ENCODE results near the gene EGLN3. TPM values are rescaled to one million over a fixed set of nuclear protein-coding genes. Genes with fewer than 3 reads are reported as not detected.

Gene EGLN3
- total and polyA plus RNA-seq, 2 of the 13 experiments (the other 11 are each of a cell fraction or from before 2014, with no cell fraction given) = 0.18 to 27.3 TPM

- TF ChIP-seq KIAA2018 (CRISPR knock-in tag; IDR thresholded peaks at IDR 0.05; ENCODE audit: borderline replicate concordance) = no peak
- no peak for TF ChIP-seq ZNF709 (CRISPR knock-in tag; IDR thresholded peaks at IDR 0.05)
- no peak for TF ChIP-seq SRSF4 (IDR thresholded peaks at IDR 0.05; ENCODE audit: low read depth, low read length, poor library complexity, severe bottlenecking)
- TF ChIP-seq, protein P1, sequence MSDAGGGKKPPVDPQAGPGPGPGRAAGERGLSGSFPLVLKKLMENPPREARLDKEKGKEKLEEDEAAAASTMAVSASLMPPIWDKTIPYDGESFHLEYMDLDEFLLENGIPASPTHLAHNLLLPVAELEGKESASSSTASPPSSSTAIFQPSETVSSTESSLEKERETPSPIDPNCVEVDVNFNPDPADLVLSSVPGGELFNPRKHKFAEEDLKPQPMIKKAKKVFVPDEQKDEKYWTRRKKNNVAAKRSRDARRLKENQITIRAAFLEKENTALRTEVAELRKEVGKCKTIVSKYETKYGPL (CRISPR knock-in tag; IDR thresholded peaks at IDR 0.05) = no peak
- no peak for TF ChIP-seq ATF2 (CRISPR knock-in tag; IDR thresholded peaks at IDR 0.05)
- no peak for TF ChIP-seq KDM6A (CRISPR knock-in tag; IDR thresholded peaks at IDR 0.05; ENCODE audit: low read depth)
- no peak for TF ChIP-seq RBM22 (optimal IDR thresholded peaks at IDR 0.05; ENCODE audit: low read length)
- no peak for TF ChIP-seq IRF9 (CRISPR knock-in tag; IDR thresholded peaks at IDR 0.05; ENCODE audit: borderline replicate concordance)
- TF ChIP-seq, protein P2, sequence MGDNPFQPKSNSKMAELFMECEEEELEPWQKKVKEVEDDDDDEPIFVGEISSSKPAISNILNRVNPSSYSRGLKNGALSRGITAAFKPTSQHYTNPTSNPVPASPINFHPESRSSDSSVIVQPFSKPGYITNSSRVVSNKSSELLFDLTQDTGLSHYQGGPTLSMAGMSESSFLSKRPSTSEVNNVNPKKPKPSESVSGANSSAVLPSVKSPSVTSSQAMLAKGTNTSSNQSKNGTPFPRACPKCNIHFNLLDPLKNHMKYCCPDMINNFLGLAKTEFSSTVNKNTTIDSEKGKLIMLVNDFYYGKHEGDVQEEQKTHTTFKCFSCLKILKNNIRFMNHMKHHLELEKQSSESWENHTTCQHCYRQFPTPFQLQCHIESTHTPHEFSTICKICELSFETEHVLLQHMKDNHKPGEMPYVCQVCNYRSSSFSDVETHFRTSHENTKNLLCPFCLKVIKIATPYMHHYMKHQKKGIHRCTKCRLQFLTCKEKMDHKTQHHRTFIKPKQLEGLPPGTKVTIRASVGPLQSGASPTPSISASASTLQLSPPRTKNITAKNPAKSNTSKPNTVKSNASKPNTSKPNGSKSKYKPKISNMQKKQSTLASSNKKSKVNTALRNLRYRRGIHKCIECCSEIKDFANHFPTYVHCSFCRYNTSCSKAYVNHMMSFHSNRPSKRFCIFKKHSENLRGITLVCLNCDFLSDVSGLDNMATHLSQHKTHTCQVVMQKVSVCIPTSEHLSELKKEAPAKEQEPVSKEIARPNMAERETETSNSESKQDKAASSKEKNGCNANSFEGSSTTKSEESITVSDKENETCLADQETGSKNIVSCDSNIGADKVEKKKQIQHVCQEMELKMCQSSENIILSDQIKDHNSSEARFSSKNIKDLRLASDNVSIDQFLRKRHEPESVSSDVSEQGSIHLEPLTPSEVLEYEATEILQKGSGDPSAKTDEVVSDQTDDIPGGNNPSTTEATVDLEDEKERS (CRISPR knock-in tag; IDR thresholded peaks at IDR 0.05) = no peak
- TF ChIP-seq, protein P3, sequence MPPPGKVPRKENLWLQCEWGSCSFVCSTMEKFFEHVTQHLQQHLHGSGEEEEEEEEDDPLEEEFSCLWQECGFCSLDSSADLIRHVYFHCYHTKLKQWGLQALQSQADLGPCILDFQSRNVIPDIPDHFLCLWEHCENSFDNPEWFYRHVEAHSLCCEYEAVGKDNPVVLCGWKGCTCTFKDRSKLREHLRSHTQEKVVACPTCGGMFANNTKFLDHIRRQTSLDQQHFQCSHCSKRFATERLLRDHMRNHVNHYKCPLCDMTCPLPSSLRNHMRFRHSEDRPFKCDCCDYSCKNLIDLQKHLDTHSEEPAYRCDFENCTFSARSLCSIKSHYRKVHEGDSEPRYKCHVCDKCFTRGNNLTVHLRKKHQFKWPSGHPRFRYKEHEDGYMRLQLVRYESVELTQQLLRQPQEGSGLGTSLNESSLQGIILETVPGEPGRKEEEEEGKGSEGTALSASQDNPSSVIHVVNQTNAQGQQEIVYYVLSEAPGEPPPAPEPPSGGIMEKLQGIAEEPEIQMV (CRISPR knock-in tag; IDR thresholded peaks at IDR 0.05; ENCODE audit: low read depth) = no peak
- no peak for TF ChIP-seq AGO2 (optimal IDR thresholded peaks at IDR 0.05; ENCODE audit: low read depth, low read length)
- no peak for TF ChIP-seq ZNF549 (CRISPR knock-in tag; IDR thresholded peaks at IDR 0.05)
Observed at GRCh38 chr14:33917661-33918060, 33.2 kb downstream of the EGLN3 start (continued).
